ENCODE data around the gene SLC38A6. TPM values are rescaled to one million over a fixed set of nuclear protein-coding genes. Genes with fewer than 3 reads are reported as not detected.
"Not testable (repeated sequence)": the region's sequence is repeated elsewhere in the genome, so short reads cannot be mapped to it uniquely, and the experiment has no call there.

The SLC38A6 gene
- total and polyA plus RNA-seq, 10 of the 15 experiments (the other 5 are each of a cell fraction or from before 2014, with no cell fraction given) = 2.0 to 7.0 (median 3.7) TPM

GRCh38 chr14:61091657-61092273 is 110.7 kb downstream of the SLC38A6 start:
- SMC1A ChIA-PET (ENCODE audit: uncharacterized antibody, unreplicated experiment) = interaction anchor here (1.1 to 1.5 kb wide), 2 partner anchors 83 to 160 kb away, joined by 3 to 4 read pairs; no protein-coding TSS in a partner anchor

GRCh38 chr14:61098096-61098495 is 117.1 kb downstream of the SLC38A6 start:
- ChIA-PET CTCF (interaction anchor here (0.6 kb wide), 2 partner anchors 64 to 123 kb away, joined by 3 read pairs; no protein-coding TSS in a partner anchor), POLR2A (interaction anchor here (0.6 kb wide), 2 partner anchors 54 to 223 kb away, joined by 4 to 5 read pairs; partner anchors contain the start of gene PRKCH), SMC1A (ENCODE audit: uncharacterized antibody, unreplicated experiment) (interaction anchor here (0.8 kb wide), 1 partner anchor 22 kb away, joined by 3 read pairs; no protein-coding TSS in a partner anchor)
- H4K20me1 ChIP-seq (ENCODE audit: control insufficient read depth, insufficient read depth); intact Hi-C loops (cut with micrococcal nuclease; ENCODE audit: unreplicated experiment); H3K4me2 ChIP-seq (ENCODE audit: control insufficient read depth, insufficient read depth); RAD21 ChIA-PET (ENCODE audit: unreplicated experiment); DNase-seq (ENCODE audit: low read depth, low spot score); FAIRE-seq; H3K4me3 ChIP-seq; H3K79me2 ChIP-seq (ENCODE audit: control insufficient read depth, insufficient read depth, low read length); H3K27ac ChIP-seq (ENCODE audit: control insufficient read depth, insufficient read depth); H2AFZ ChIP-seq (ENCODE audit: control insufficient read depth, low read depth, low read length); H3K27me3 ChIP-seq (replicated peaks in 1 of 2; ENCODE audit: control insufficient read depth in 2 of 2, insufficient read depth in 2 of 2, low read length in 1 of 2); H3K9ac ChIP-seq (ENCODE audit: control insufficient read depth, insufficient read depth, low read length); ATAC-seq; H3K36me3 ChIP-seq (ENCODE audit: control insufficient read depth in 2 of 2, insufficient read depth in 2 of 2, low read length in 1 of 2); H3K9me3 ChIP-seq (replicated peaks; ENCODE audit: control insufficient read depth, insufficient read depth, low read length); BruUV-seq (replicated peaks); in situ Hi-C loops (cut with MboI): not testable (repeated sequence)
- H3K4me1 ChIP-seq (ENCODE audit: control insufficient read depth, insufficient read depth, low read length) = peaks cover 19% of the 10 kb centered on the region
- 88% methylated on average over 13 of the region's 15 CpGs for WGBS (ENCODE audit: insufficient coverage, insufficient replicate concordance, low lambda C conversion rate, missing lambda C conversion rate)

More at GRCh38 chr14:61091657-61092273, 110.7 kb downstream of the SLC38A6 start:
- H3K36me3 ChIP-seq (ENCODE audit: control insufficient read depth in 2 of 2, insufficient read depth in 2 of 2, low read length in 1 of 2) = no peaks in the 10 kb centered on the region
- no peak overlapping the region for H2AFZ ChIP-seq (ENCODE audit: control insufficient read depth, low read depth, low read length)
- ChIA-PET POLR2A (no interaction called here), CTCF (interaction anchor here (1.1 kb wide), 1 partner anchor 17 kb away, joined by 3 read pairs; no protein-coding TSS in a partner anchor), RAD21 (ENCODE audit: unreplicated experiment) (no interaction called here)
- WGBS (ENCODE audit: insufficient coverage, insufficient replicate concordance, low lambda C conversion rate, missing lambda C conversion rate) = 75% methylated on average over 2 of the region's 2 CpGs
- no peak overlapping the region for H3K4me2 ChIP-seq (ENCODE audit: control insufficient read depth, insufficient read depth)
- no peaks in the 10 kb centered on the region for H3K27me3 ChIP-seq (replicated peaks in 1 of 2; ENCODE audit: control insufficient read depth in 2 of 2, insufficient read depth in 2 of 2, low read length in 1 of 2)
- H3K9ac ChIP-seq (ENCODE audit: control insufficient read depth, insufficient read depth, low read length) = no peak overlapping the region
- no peaks in the 10 kb centered on the region for H4K20me1 ChIP-seq (ENCODE audit: control insufficient read depth, insufficient read depth)
- ATAC-seq = no peak
- H3K79me2 ChIP-seq (ENCODE audit: control insufficient read depth, insufficient read depth, low read length) = no peaks in the 10 kb centered on the region
- H3K9me3 ChIP-seq (replicated peaks; ENCODE audit: control insufficient read depth, insufficient read depth, low read length) = no peaks in the 10 kb centered on the region
- in situ Hi-C loops (cut with MboI) (no loop called here), intact Hi-C loops (cut with micrococcal nuclease; ENCODE audit: unreplicated experiment) (no loop called here)
- peaks cover 13% of the 10 kb centered on the region for H3K4me1 ChIP-seq (ENCODE audit: control insufficient read depth, insufficient read depth, low read length)
- no peak overlapping the region for H3K27ac ChIP-seq (ENCODE audit: control insufficient read depth, insufficient read depth)
- no peak for FAIRE-seq
- no TSS peak for BruUV-seq (replicated peaks)
- DNase-seq (ENCODE audit: low read depth, low spot score) = no peak
- TF ChIP-seq ZNF24 (IDR thresholded peaks at IDR 0.05) (no peak), ESRRA (IDR thresholded peaks at IDR 0.05; ENCODE audit: low read length) (no peak), TCF12 (IDR thresholded peaks at IDR 0.05; ENCODE audit: low read depth, low read length) (no peak), SMC3 (IDR thresholded peaks at IDR 0.05; ENCODE audit: borderline replicate concordance, low read length) (no peak), SMAD5 (IDR thresholded peaks at IDR 0.05; ENCODE audit: low read depth) (no peak), BRCA1 (IDR thresholded peaks at IDR 0.05; ENCODE audit: low read depth, low read length) (no peak), ATF3 (IDR thresholded peaks at IDR 0.05; ENCODE audit: borderline replicate concordance, extremely low read depth, low read depth, low read length) (no peak), EZH2 (IDR thresholded peaks at IDR 0.05; ENCODE audit: borderline replicate concordance, control insufficient read depth, low read depth, low read length) (no peak), RBBP5 (conservative IDR thresholded peaks at IDR 0.05) (no peak), KDM1A (IDR thresholded peaks at IDR 0.05; ENCODE audit: borderline replicate concordance) (no peak)
- H3K4me3 ChIP-seq = no peak overlapping the region
